Neural crest cell (in vitro differentiated cells): ENCODE results near the gene FUT7. TPM values are rescaled to one million over a fixed set of nuclear protein-coding genes. Genes with fewer than 3 reads are reported as not detected.

ENCODE experiments used
- DNase-seq: peaks from one replicate; pipeline ENCODE4 v3.0.0; 2021; ENCODE audit warnings: low read depth, mixed read lengths, low spot score
- H3K27ac Mint-ChIP-seq: one replicate; pipeline ENCODE4 v1.8.0; 2021; ENCODE audit warnings: mild to moderate bottlenecking, mixed read lengths; ENCODE audit not compliant: unreplicated experiment
- H3K27me3 Mint-ChIP-seq: 2 replicates; pipeline ENCODE4 v1.8.0; 2021; ENCODE audit warnings: low read depth, mild to moderate bottlenecking, mixed read lengths
- H3K36me3 Mint-ChIP-seq: 2 replicates; pipeline ENCODE4 v1.8.0; 2021; ENCODE audit warnings: low read depth, mild to moderate bottlenecking, mixed read lengths
- H3K4me1 Mint-ChIP-seq: 2 replicates; pipeline ENCODE4 v1.8.0; 2021; ENCODE audit warnings: mixed read lengths
- H3K4me3 Mint-ChIP-seq: one replicate; pipeline ENCODE4 v1.8.0; 2021; ENCODE audit warnings: mild to moderate bottlenecking, mixed read lengths
- H3K9me3 Mint-ChIP-seq: 2 replicates; pipeline ENCODE4 v1.8.0; 2021; ENCODE audit warnings: mixed read lengths
- CTCF ChIP-seq: fragments of 200-600 bp; sonication (generic); conservative IDR thresholded peaks from 2 replicates; pipeline ENCODE4 v1.5.0; 2021; ENCODE audit warnings: antibody characterized with exemption, mild to moderate bottlenecking
- total RNA-seq: library from RNA; stranded (reverse); gene quantifications from 2 replicates; pipeline ENCODE4 v1.2.1, GENCODE V29; 2021

Gene FUT7
- total RNA-seq, 1 donor from 2014 or later = not detected

GRCh38 chr9:137021979-137022661, 9.8 kb downstream of the FUT7 start:
- Mint-ChIP-seq H3K4me3 (no peak overlapping the region), H3K27me3 (no peaks in the 10 kb centered on the region), H3K36me3 (no peaks in the 10 kb centered on the region), H3K27ac (no peak overlapping the region), H3K4me1 (peaks cover 6% of the 10 kb centered on the region), H3K9me3 (no peaks in the 10 kb centered on the region)
- TF ChIP-seq CTCF = no peak
- no peak for DNase-seq

GRCh38 chr9:137021568-137021978, 10.3 kb downstream of the FUT7 start:
- H3K9me3 Mint-ChIP-seq = no peaks in the 10 kb centered on the region
- no peaks in the 10 kb centered on the region for H3K36me3 Mint-ChIP-seq
- H3K27me3 Mint-ChIP-seq = no peaks in the 10 kb centered on the region
- no peak overlapping the region for H3K4me3 Mint-ChIP-seq
- no peak for TF ChIP-seq CTCF
- H3K27ac Mint-ChIP-seq = no peak overlapping the region
- H3K4me1 Mint-ChIP-seq = peaks cover 5% of the 10 kb centered on the region
- DNase-seq = no peak

- Mint-ChIP-seq H3K27ac (no peak overlapping the region), H3K4me1 (peaks cover 5% of the 10 kb centered on the region), H3K9me3 (no peaks in the 10 kb centered on the region), H3K4me3 (no peak overlapping the region), H3K36me3 (no peaks in the 10 kb centered on the region), H3K27me3 (no peaks in the 10 kb centered on the region)
- no peak for TF ChIP-seq CTCF
- DNase-seq = no peak
Measured at GRCh38 chr9:137020771-137021567, 10.9 kb downstream of the FUT7 start.

- H3K4me1 Mint-ChIP-seq = peaks cover 5% of the 10 kb centered on the region
- no peak for TF ChIP-seq CTCF
- no peak overlapping the region for H3K27ac Mint-ChIP-seq
- no peaks in the 10 kb centered on the region for H3K36me3 Mint-ChIP-seq
- no peak overlapping the region for H3K4me3 Mint-ChIP-seq
- no peak for DNase-seq
- H3K9me3 Mint-ChIP-seq = no peaks in the 10 kb centered on the region
- no peaks in the 10 kb centered on the region for H3K27me3 Mint-ChIP-seq
Measured at GRCh38 chr9:137019891-137020683, 11.8 kb downstream of the FUT7 start.

- Mint-ChIP-seq H3K27ac (no peak overlapping the region), H3K27me3 (no peaks in the 10 kb centered on the region), H3K36me3 (no peaks in the 10 kb centered on the region), H3K9me3 (no peaks in the 10 kb centered on the region), H3K4me1 (peaks cover 5% of the 10 kb centered on the region), H3K4me3 (no peak overlapping the region)
- DNase-seq = no peak
- no peak for TF ChIP-seq CTCF
Measured at GRCh38 chr9:137018761-137019559, 12.9 kb downstream of the FUT7 start.
